SK-MEL-5 (cell line): Measurements from ENCODE around the gene KMO. TPM values are rescaled to one million over a fixed set of nuclear protein-coding genes. Genes with fewer than 3 reads are reported as not detected.

Experiments
- DNase-seq: peaks from one replicate; pipeline ENCODE4 v3.0.0-alpha.2; 2016; ENCODE audit warnings: low read depth, low spot score
- in situ Hi-C: cut with HindIII; loops from 2 replicates; pipeline ENCODE4 v1.10.0; 2016; ENCODE audit warnings: low sequenced_read_pairs, high pct_unique_total_duplicates, low pct_unique_long_range_greater_than_20kb
- total RNA-seq: library from RNA; depleted of rRNA; stranded (reverse); fragments of >200 nt; shearing (Covaris generic); gene quantifications from 2 replicates; pipeline ENCODE4 v1.2.3, GENCODE V29; 2014

KMO gene
- total RNA-seq, 1 experiment from 2014 or later, result 0.40 TPM

DNA sequence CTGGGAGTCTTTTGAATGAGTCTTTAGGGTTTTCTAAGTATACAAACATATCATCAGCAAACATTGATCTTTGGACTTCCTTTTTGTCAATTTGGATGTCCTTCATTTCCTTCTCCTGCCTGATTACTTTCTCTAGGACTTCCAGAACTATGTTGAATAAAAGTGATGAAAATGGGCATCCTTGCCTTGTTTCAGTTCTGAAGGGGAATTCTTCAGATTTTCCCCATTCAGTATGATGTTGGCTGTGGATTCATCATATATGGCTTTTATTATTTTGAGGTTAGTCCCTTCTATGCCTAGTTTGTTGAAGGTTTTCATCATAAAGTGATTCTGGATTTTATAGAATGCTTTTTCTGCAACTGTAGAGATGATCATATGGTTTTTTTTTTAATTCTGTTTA lies 42.0 kb downstream of the KMO start:
- no peak for DNase-seq
- in situ Hi-C loops, result no loop called here

DNA sequence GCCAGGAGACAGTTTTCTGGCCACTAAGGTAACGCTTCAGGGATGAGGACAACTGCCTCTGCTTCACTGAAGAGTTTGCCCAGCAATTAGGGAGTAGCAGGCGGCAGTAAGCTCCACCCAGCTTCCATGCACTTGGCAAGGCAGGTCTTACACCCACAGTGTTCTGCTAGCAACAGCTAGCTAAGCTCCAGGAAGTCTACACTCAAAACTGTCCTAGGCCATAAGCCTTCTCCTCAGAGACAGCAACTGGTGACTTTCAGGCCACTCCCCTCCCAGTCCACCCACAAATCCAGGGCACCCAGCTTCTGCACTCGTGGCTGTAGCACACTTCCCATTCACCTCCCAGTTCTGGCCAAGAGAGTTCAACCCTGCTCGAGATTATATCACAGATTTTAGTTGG lies 47.3 kb downstream of the KMO start:
- in situ Hi-C loops, result no loop called here
- no peak for DNase-seq

DNA sequence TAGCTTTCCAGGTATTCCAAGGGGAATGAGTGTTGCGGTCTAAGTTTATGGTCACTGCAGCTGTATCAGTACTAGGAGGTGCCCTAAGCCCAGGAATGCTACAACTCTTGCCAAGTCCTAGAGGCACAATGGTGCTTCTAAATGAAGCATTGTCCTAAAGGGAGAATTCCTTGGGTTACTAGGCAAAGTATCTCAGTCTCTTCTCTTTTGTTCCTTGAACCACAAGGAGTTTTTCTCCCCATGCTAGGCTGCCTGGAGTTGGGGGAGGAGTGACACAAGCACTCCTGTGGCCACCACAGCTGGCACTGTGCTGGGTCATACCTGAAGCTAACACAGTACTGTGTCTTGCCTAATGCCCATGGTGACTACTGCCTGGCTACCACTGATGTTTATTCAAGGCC lies 50.7 kb downstream of the KMO start:
- in situ Hi-C loops, result no loop called here
- DNase-seq, result no peak

DNA sequence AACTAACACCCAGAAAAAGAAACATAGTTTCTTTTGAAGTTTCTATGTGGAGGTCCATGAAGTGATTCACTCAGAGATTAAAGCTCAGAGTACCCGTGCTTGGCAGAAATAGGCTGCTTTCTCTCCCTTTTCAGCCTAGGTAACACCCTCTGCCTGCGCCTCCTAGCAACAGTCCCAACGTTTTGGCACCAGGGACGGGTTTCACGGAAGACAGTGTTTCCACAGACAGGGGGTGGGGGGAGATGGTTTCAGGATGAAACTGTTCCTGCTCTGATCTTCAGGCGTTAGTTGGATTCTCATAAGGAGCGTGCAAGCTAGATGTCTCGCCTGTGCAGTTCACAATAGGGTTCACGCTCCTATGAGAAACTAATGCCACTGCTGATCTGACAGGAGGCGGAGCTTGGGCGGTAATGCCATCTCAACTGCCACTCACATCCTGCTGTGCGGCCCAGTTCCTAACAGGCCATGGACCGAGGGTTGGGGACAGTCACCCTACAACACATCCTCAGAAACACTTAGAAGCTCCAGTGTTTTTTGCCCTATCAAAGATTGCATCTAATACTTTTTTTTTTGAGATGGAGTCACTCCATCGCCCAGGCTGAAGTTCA lies 54.8 kb downstream of the KMO start:
- in situ Hi-C loops, result no loop called here
- DNase-seq, result no peak

DNA sequence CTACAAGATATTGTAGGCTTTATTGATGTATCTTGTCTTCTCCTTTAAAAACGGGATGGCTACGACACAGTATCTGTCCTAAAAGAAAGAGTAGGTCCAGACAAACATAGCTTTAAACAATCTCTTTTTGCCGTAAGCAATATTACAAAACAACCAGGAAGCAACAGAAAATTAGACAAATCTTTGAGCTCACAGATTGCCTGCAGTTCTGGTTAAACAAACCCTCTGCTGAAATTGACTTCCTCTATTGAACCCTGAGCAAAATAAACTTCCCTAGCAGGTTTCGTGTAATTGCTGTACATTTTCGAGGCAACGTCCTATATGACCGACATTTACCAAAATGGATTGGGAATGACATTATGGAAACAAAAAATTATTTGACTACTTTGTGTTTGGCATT lies 57.3 kb downstream of the KMO start:
- in situ Hi-C loops, result no loop called here

DNA sequence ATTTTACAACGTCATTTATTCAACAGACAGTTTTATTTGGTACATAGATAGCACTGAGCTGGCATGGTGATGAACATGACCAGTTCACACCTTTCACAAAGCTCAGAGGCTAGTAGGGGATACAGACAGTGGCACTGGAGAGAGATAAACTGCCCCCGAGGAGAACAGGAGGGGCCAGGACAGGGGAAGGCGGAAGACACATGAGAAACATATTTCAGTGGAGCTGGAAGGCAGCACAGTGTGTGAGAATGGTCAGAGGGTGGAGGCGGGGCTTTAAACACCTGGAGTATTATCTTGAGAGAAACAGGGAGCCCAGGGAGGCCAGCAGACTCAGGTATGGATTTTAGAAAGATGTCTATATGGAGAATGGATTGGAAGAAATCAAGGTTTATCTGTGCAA lies 58.5 kb downstream of the KMO start:
- DNase-seq, result no peak
- in situ Hi-C loops, result no loop called here

More for the DNA sequence above, 57.3 kb downstream of the KMO start:
- no peak for DNase-seq

GRCh38 chr1:241591317-241591716 lies 59.1 kb downstream of the KMO start:
- peak; percentile 55 for DNase-seq
- in situ Hi-C loops, result no loop called here

GRCh38 chr1:241591736-241592135 lies 59.6 kb downstream of the KMO start:
- no peak for DNase-seq
- in situ Hi-C loops, result no loop called here

GRCh38 chr1:241592273-241592958 lies 60.2 kb downstream of the KMO start:
- DNase-seq, result no peak
- in situ Hi-C loops, result no loop called here

- in situ Hi-C loops, result no loop called here
- DNase-seq, result no peak
Observed at GRCh38 chr1:241593186-241593585, 61.0 kb downstream of the KMO start.

- in situ Hi-C loops, result no loop called here
Observed at GRCh38 chr1:241596633-241597032, 64.5 kb downstream of the KMO start.

DNA sequence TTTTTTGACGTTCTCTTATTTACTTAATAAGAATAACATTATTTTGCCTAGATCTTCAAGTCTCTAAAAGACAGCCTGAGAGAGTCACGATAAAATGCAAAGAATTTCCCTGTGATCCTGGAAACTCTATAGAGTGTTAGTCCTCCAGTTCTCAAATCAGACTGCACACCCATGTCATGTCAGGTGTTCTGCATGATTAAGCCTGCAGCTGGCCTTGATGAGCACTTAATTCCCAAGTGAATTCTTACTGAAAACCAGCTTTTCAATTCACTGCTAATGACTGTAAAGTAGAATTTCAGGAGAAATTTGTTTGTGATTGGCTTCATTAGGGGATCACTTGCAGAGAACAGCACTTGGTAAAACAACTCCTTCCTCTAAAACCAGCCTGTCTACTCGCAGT lies 66.1 kb downstream of the KMO start:
- in situ Hi-C loops, result no loop called here

More at GRCh38 chr1:241596633-241597032, 64.5 kb downstream of the KMO start:
- DNase-seq, result no peak

GRCh38 chr1:241600496-241600901 lies 68.3 kb downstream of the KMO start:
- in situ Hi-C loops, result no loop called here
- no peak for DNase-seq

More for the DNA sequence above, 66.1 kb downstream of the KMO start:
- no peak for DNase-seq

GRCh38 chr1:241603731-241604245 lies 71.6 kb downstream of the KMO start:
- in situ Hi-C loops, result no loop called here
- DNase-seq, result no peak

GRCh38 chr1:241605146-241605805 lies 73.1 kb downstream of the KMO start:
- peak; percentile 45 for DNase-seq
- in situ Hi-C loops, result no loop called here

GRCh38 chr1:241606544-241606943 lies 74.4 kb downstream of the KMO start:
- in situ Hi-C loops, result no loop called here
- no peak for DNase-seq

DNA sequence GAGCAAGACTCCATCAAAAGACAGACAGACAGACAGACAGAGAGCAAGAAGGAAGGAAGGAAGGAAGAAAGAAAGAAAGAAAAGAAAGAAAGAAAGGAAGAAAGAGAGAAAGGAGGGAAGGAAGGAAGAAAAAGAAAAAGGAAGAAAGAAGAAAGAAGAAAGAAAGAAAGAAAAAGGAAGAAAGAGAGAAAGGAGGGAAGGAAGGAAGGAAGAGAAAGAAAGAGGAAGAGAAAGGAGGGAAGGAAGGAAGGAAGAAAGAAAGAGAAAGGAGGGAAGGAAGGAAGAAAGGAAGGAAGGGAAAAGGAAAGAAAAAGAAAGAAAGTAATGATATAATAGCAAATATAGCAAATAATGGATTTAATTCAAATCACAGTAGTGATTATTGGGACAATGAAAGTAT lies 75.3 kb downstream of the KMO start:
- DNase-seq, result no peak
- in situ Hi-C loops, result no loop called here

DNA sequence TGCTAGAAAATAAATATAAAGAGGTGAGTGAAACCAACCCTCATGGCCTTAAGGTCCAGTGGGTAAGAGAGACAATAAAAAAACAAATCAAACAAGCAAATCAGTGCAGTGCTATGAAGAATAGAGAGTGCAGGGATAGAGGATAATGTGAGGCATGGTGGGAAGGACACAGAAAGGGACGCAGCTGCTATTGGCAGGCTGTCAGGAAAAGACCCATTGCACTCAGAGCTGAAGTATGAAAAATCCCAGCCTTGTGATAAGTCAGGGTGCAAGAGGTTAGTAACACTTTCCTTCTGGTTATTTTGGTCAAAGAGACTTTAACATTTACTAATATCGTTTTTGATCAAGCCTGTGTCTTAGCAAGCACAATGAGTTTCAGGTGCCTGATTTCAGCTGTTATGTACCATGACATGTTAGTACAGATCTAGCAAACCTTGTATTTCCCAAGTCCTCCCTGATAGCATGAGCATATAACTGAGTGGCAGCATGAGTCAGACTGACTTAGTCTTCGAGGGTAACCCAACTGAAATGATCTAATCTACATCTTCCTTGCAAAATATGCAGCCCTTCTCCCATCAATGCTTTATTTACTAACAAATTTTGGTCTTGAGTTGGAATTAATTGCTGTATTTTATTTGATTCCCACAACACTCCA lies 76.3 kb downstream of the KMO start:
- no peak for DNase-seq
- in situ Hi-C loops, result no loop called here
